ENCODE data around the gene SEMA6B.

- TF ChIP-seq, protein P1, sequence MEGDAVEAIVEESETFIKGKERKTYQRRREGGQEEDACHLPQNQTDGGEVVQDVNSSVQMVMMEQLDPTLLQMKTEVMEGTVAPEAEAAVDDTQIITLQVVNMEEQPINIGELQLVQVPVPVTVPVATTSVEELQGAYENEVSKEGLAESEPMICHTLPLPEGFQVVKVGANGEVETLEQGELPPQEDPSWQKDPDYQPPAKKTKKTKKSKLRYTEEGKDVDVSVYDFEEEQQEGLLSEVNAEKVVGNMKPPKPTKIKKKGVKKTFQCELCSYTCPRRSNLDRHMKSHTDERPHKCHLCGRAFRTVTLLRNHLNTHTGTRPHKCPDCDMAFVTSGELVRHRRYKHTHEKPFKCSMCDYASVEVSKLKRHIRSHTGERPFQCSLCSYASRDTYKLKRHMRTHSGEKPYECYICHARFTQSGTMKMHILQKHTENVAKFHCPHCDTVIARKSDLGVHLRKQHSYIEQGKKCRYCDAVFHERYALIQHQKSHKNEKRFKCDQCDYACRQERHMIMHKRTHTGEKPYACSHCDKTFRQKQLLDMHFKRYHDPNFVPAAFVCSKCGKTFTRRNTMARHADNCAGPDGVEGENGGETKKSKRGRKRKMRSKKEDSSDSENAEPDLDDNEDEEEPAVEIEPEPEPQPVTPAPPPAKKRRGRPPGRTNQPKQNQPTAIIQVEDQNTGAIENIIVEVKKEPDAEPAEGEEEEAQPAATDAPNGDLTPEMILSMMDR (IDR thresholded peaks at IDR 0.05): no peak
- TF ChIP-seq POLR2AphosphoS5 (IDR thresholded peaks at IDR 0.05) (no peak), EP300 (IDR thresholded peaks at IDR 0.05) (no peak), POLR2A (IDR thresholded peaks at IDR 0.05) (no peak)
Measured at GRCh38 chr19:4528843-4529242, 30.6 kb downstream of the SEMA6B start.

All from stomach (tissue), 4 donors.